K562 (cell line): ENCODE results near the gene POR. TPM values are rescaled to one million over a fixed set of nuclear protein-coding genes. Genes with fewer than 3 reads are reported as not detected.

Source experiments
- BDP1 ChIP-seq: IDR thresholded peaks from 3 replicates; pipeline ENCODE4 v1.6.1; 2011; ENCODE audit not compliant: insufficient read length, insufficient read depth
- BRCA1 ChIP-seq, 2 experiments: fragments of 450-650 bp in 1 of 2; sonication (generic) in 1 of 2; formaldehyde crosslinking in 1 of 2; IDR thresholded peaks; 2 replicates each; pipeline versions ENCODE4 v1.5.0 to v1.6.1; 2017 to 2020; ENCODE audit warnings: mild to moderate bottlenecking in 1 of 2, missing genetic modification reagents in 1 of 2
- BRD4 ChIP-seq: fragments of 200-600 bp; sonication (generic); IDR thresholded peaks from 2 replicates; pipeline ENCODE4 v1.6.1; 2017; ENCODE audit warnings: inconsistent platforms
- CEBPB ChIP-seq: fragments of 450-650 bp; IDR thresholded peaks from 2 replicates; pipeline ENCODE4 v1.6.1; 2016; ENCODE audit warnings: missing genetic modification characterization, missing compliant biosample characterization
- E2F6 ChIP-seq, 2 experiments: IDR thresholded peaks; 2 replicates each; pipeline ENCODE4 v1.6.1; 2011; ENCODE audit warnings: borderline replicate concordance in 1 of 2, control low read depth in 1 of 2, low read depth in 1 of 2, low read length in 1 of 2, mild to moderate bottlenecking in 1 of 2, mixed read lengths in 1 of 2, moderate library complexity in 1 of 2; ENCODE audit not compliant: insufficient read depth in 1 of 2, insufficient read length in 1 of 2, poor library complexity in 1 of 2, severe bottlenecking in 1 of 2; ENCODE audit errors: extremely low read depth in 1 of 2
- ELK1 ChIP-seq: sonication (generic); formaldehyde crosslinking; IDR thresholded peaks from 2 replicates; pipeline ENCODE4 v1.8.1; 2022; ENCODE audit warnings: missing genetic modification reagents
- IRF9 ChIP-seq: fragments of 450-650 bp; IDR thresholded peaks from 2 replicates; pipeline ENCODE4 v1.6.1; 2016; ENCODE audit warnings: missing biosample characterization, missing genetic modification characterization
- KLF13 ChIP-seq: fragments of 450-650 bp; IDR thresholded peaks from 2 replicates; pipeline ENCODE4 v1.6.1; 2016; ENCODE audit warnings: missing genetic modification characterization, low read depth, mild to moderate bottlenecking, missing compliant biosample characterization, moderate library complexity, borderline replicate concordance
- MAX ChIP-seq: sonication (generic); formaldehyde crosslinking; IDR thresholded peaks from 2 replicates; pipeline ENCODE4 v1.9.0; 2022; ENCODE audit warnings: mild to moderate bottlenecking, missing genetic modification reagents
- NONO ChIP-seq, 2 experiments: fragments of 200-400 bp in 1 of 2; fragments of 450-650 bp in 1 of 2; formaldehyde crosslinking in 1 of 2; IDR thresholded peaks; 2 replicates each; pipeline ENCODE4 v1.6.1; 2017; ENCODE audit warnings: low read depth in 2 of 2, mild to moderate bottlenecking in 2 of 2, moderate library complexity in 2 of 2, low read length in 1 of 2
- NR4A1 ChIP-seq, 2 experiments: fragments of 250-450 bp in 1 of 2; fragments of 450-650 bp in 1 of 2; sonication (Bioruptor Pico) in 1 of 2; IDR thresholded peaks; 2 replicates each; pipeline versions ENCODE4 v1.4.0 to v1.6.1; 2016 to 2020; ENCODE audit warnings: mild to moderate bottlenecking in 2 of 2, missing compliant biosample characterization in 1 of 2, missing genetic modification characterization in 1 of 2, moderate library complexity in 1 of 2
- PCBP2 ChIP-seq: fragments of 200-400 bp; formaldehyde crosslinking; IDR thresholded peaks from 2 replicates; pipeline ENCODE4 v1.6.1; 2018; ENCODE audit warnings: low read length, low read depth, mild to moderate bottlenecking, moderate library complexity; ENCODE audit not compliant: poor library complexity, severe bottlenecking
- STAG1 ChIP-seq: sonication (generic); formaldehyde crosslinking; IDR thresholded peaks from 2 replicates; pipeline ENCODE4 v1.5.0; 2020; ENCODE audit warnings: missing genetic modification reagents, borderline replicate concordance
- TAF7 ChIP-seq: fragments of 450-650 bp; IDR thresholded peaks from 2 replicates; pipeline ENCODE4 v1.6.1; 2016; ENCODE audit warnings: missing genetic modification characterization, missing compliant biosample characterization
- TEAD2 ChIP-seq: fragments of 450-650 bp; IDR thresholded peaks from 2 replicates; pipeline ENCODE4 v1.6.1; 2016; ENCODE audit warnings: missing genetic modification characterization, control low read depth, missing compliant biosample characterization
- THRA ChIP-seq: fragments of 450-650 bp; IDR thresholded peaks from 2 replicates; pipeline ENCODE4 v1.6.1; 2017; ENCODE audit warnings: mild to moderate bottlenecking, moderate library complexity
- YBX1 ChIP-seq: fragments of 450-650 bp; IDR thresholded peaks from 2 replicates; pipeline ENCODE4 v1.7.1; 2016; ENCODE audit warnings: mild to moderate bottlenecking
- ZBTB26 ChIP-seq: fragments of 450-650 bp; formaldehyde crosslinking; IDR thresholded peaks from 2 replicates; pipeline ENCODE4 v1.4.0; 2022; ENCODE audit warnings: missing genetic modification characterization
- ZEB2 ChIP-seq: fragments of 450-650 bp; IDR thresholded peaks from 2 replicates; pipeline ENCODE4 v1.6.1; 2016
- polyA plus RNA-seq, 8 experiments: library from polyadenylated mRNA; depleted of rRNA in 4 of 8; stranded (reverse) in 5 of 8; unstranded in 3 of 8; fragments of >200 nt; fragmentation: Nextera tagmentation in 2 of 8; fragmentation: Illumina TruSeq in 1 of 8; extraction: Ambion mirVana in 2 of 8; extraction: Trizol in 1 of 8; gene quantifications; 2 replicates each; pipeline versions ENCODE4 v1.2.1 to v1.2.3, GENCODE V29; 2011 to 2014; ENCODE audit warnings: inconsistent platforms in 1 of 8, missing spikeins in 1 of 8
- total RNA-seq, 7 experiments: library from RNA; depleted of rRNA in 6 of 7; stranded (reverse); fragments of >200 nt in 6 of 7; fragmentation: Illumina TruSeq in 2 of 7; extraction: Trizol in 2 of 7; gene quantifications; 2 replicates each; pipeline versions ENCODE4 v1.2.1 to v1.2.3, GENCODE V29; 2011 to 2021; ENCODE audit warnings: low replicate concordance in 1 of 7

POR gene
- total and polyA plus RNA-seq, 9 of the 15 experiments (the other 6 are each of a cell fraction or from before 2014, with no cell fraction given) = 4.7 to 142 (median 40.8) TPM

- TF ChIP-seq THRA = no peak
- no peak for TF ChIP-seq PCBP2
- peak; percentile 80 for TF ChIP-seq ZBTB26 (CRISPR knock-in tag)
- no peak for TF ChIP-seq CEBPB
- TF ChIP-seq E2F6 (IDR thresholded peaks at IDR 0.05; ENCODE audit: borderline replicate concordance in 1 of 2, extremely low read depth in 1 of 2, insufficient read depth in 1 of 2, insufficient read length in 1 of 2, low read depth in 1 of 2, low read length in 1 of 2, poor library complexity in 1 of 2, severe bottlenecking in 1 of 2) = peak in 1 of 2 experiments; percentile 63
- TF ChIP-seq STAG1 (CRISPR knock-in tag) = no peak
- TF ChIP-seq TAF7 = peak; percentile 67
- peak; percentile 97 to 100 for TF ChIP-seq NONO (IDR thresholded peaks at IDR 0.05; ENCODE audit: low read depth in 2 of 2, low read length in 1 of 2)
- TF ChIP-seq KLF13 = peak; percentile 99
- no peak for TF ChIP-seq ELK1
- TF ChIP-seq BDP1 = no peak
- no peak for TF ChIP-seq BRCA1 (IDR thresholded peaks at IDR 0.05)
- TF ChIP-seq BRCA1 (CRISPR knock-in tag; IDR thresholded peaks at IDR 0.05) = no peak
- no peak for TF ChIP-seq YBX1
- TF ChIP-seq NR4A1 (CRISPR knock-in tag; IDR thresholded peaks at IDR 0.05) = peak; percentile 73
- no peak for TF ChIP-seq NR4A1 (tag; IDR thresholded peaks at IDR 0.05)
- peak; percentile 61; the same call in 1 of the 2 replicates for TF ChIP-seq BRD4
- peak; percentile 83 for TF ChIP-seq MAX
- TF ChIP-seq TEAD2 (tag) = no peak
- no peak for TF ChIP-seq IRF9 (tag)
- TF ChIP-seq ZEB2 = no peak
These were observed at the start of gene POR (continued) for GRCh38 chr7:75914655-75915415.
